Liver (tissue), 9 donors: ENCODE data around the gene ANGPT4. TPM values are rescaled to one million over a fixed set of nuclear protein-coding genes. Genes with fewer than 3 reads are reported as not detected.

Experiments
- DNase-seq: peaks from one replicate; pipeline ENCODE4 v3.0.0-alpha.2; 2017; ENCODE audit warnings: low spot score
- H3K27ac ChIP-seq, 2 donors: one replicate each; pipeline ENCODE4 v1.7.0; 2013; ENCODE audit warnings: inconsistent platforms in 2 of 2, low read length in 2 of 2, control low read depth in 1 of 2, low read depth in 1 of 2, mild to moderate bottlenecking in 1 of 2
- H3K27me3 ChIP-seq, 4 donors: one replicate each; pipeline versions ENCODE4 v1.6.1 to v1.7.0; 2013; ENCODE audit warnings: low read length in 3 of 4, inconsistent platforms in 1 of 4, mild to moderate bottlenecking in 1 of 4, moderate library complexity in 1 of 4; ENCODE audit not compliant: control insufficient read depth in 4 of 4, insufficient read depth in 4 of 4
- H3K36me3 ChIP-seq, 4 donors: one replicate each; pipeline versions ENCODE4 v1.6.1 to v1.7.0; 2013; ENCODE audit warnings: low read length in 3 of 4, mild to moderate bottlenecking in 3 of 4, low read depth in 1 of 4, moderate library complexity in 1 of 4; ENCODE audit not compliant: control insufficient read depth in 4 of 4, insufficient read depth in 3 of 4
- H3K4me1 ChIP-seq, 4 donors: one replicate each; pipeline versions ENCODE4 v1.6.1 to v1.7.0; 2013; ENCODE audit warnings: low read length in 3 of 4, mild to moderate bottlenecking in 3 of 4, moderate library complexity in 1 of 4; ENCODE audit not compliant: control insufficient read depth in 4 of 4, insufficient read depth in 4 of 4
- H3K4me3 ChIP-seq, 3 donors: one replicate each; pipeline versions ENCODE4 v1.6.1 to v1.7.0; 2013; ENCODE audit warnings: low read length in 3 of 3, control low read depth in 1 of 3, low read depth in 1 of 3, mild to moderate bottlenecking in 1 of 3
- H3K9ac ChIP-seq, 2 donors: one replicate each; pipeline ENCODE4 v1.7.0; 2013; ENCODE audit warnings: low read length in 2 of 2, mild to moderate bottlenecking in 2 of 2, moderate library complexity in 2 of 2, control low read depth in 1 of 2, low read depth in 1 of 2
- H3K9me3 ChIP-seq, 4 donors: one replicate each; pipeline versions ENCODE4 v1.6.1 to v1.7.0; 2013; ENCODE audit warnings: low read length in 3 of 4; ENCODE audit not compliant: control insufficient read depth in 4 of 4
- CTCF ChIP-seq: fragments of 150-350 bp; IDR thresholded peaks from 2 replicates; pipeline ENCODE4 v1.5.1; 2017; ENCODE audit warnings: improper control_type of control experiment, low read depth, low read length; ENCODE audit not compliant: missing input control
- FOXA1 ChIP-seq: IDR thresholded peaks from 2 replicates; pipeline ENCODE4 v1.6.1; 2016; ENCODE audit warnings: antibody characterized with exemption
- FOXA2 ChIP-seq: IDR thresholded peaks from 2 replicates; pipeline ENCODE4 v1.6.1; 2016; ENCODE audit warnings: antibody characterized with exemption
- GABPA ChIP-seq, 2 donors: IDR thresholded peaks in 1 of 2; conservative IDR thresholded peaks in 1 of 2; 2 replicates each; pipeline ENCODE4 v1.6.1; 2016; ENCODE audit warnings: antibody characterized with exemption in 2 of 2, mild to moderate bottlenecking in 1 of 2, moderate library complexity in 1 of 2
- HNF4G ChIP-seq: IDR thresholded peaks from 2 replicates; pipeline ENCODE4 v1.6.1; 2016; ENCODE audit warnings: antibody characterized with exemption
- JUND ChIP-seq, 2 donors: IDR thresholded peaks; 2 replicates each; pipeline ENCODE4 v1.6.1; 2016; ENCODE audit warnings: antibody characterized with exemption in 2 of 2
- MAX ChIP-seq: IDR thresholded peaks from 2 replicates; pipeline ENCODE4 v1.6.1; 2016; ENCODE audit warnings: antibody characterized with exemption
- NR2F2 ChIP-seq: IDR thresholded peaks from 2 replicates; pipeline ENCODE4 v1.6.1; 2016; ENCODE audit warnings: antibody characterized with exemption
- RAD21 ChIP-seq, 2 donors: IDR thresholded peaks; 2 replicates each; pipeline ENCODE4 v1.6.1; 2016; ENCODE audit warnings: antibody characterized with exemption in 2 of 2, mild to moderate bottlenecking in 2 of 2
- REST ChIP-seq: IDR thresholded peaks from 2 replicates; pipeline ENCODE4 v1.6.1; 2016; ENCODE audit warnings: antibody characterized with exemption, mild to moderate bottlenecking
- RXRA ChIP-seq, 2 donors: IDR thresholded peaks; 2 replicates each; pipeline ENCODE4 v1.6.1; 2017 to 2018; ENCODE audit warnings: antibody characterized with exemption in 2 of 2, mild to moderate bottlenecking in 1 of 2
- SP1 ChIP-seq: IDR thresholded peaks from 2 replicates; pipeline ENCODE4 v1.6.1; 2018; ENCODE audit warnings: antibody characterized with exemption, mild to moderate bottlenecking
- TAF1 ChIP-seq: conservative IDR thresholded peaks from 2 replicates; pipeline ENCODE4 v1.6.1; 2016; ENCODE audit warnings: antibody characterized with exemption, mild to moderate bottlenecking
- YY1 ChIP-seq: IDR thresholded peaks from 2 replicates; pipeline ENCODE4 v1.6.1; 2016; ENCODE audit warnings: antibody characterized with exemption, mild to moderate bottlenecking
- ZBTB33 ChIP-seq: IDR thresholded peaks from 2 replicates; pipeline ENCODE4 v1.6.1; 2016; ENCODE audit warnings: antibody characterized with exemption
- WGBS: extraction: QIAGEN DNeasy Blood & Tissue Kit; methylation state at CpG from one replicate; pipeline ENCODE4 v1.1.7; 2013; 5-methylcytosine and 5-hydroxymethylcytosine counted together
- polyA plus RNA-seq, 2 donors: library from polyadenylated mRNA; stranded (reverse) in 1 of 2; unstranded in 1 of 2; fragments of 200-250 nt in 1 of 2; fragments of >200 nt in 1 of 2; fragmentation: Nextera tagmentation in 1 of 2; extraction: Ambion mirVana in 1 of 2; gene quantifications; one replicate each; pipeline versions ENCODE4 v1.2.1 to v1.2.3, GENCODE V29; 2013 to 2015
- total RNA-seq, 2 donors: library from RNA; depleted of rRNA; stranded (reverse); fragments of >200 nt; gene quantifications; one replicate each; pipeline ENCODE4 v1.2.3, GENCODE V29; 2014
- donor health status: healthy.
- donor health status: healthy.
- donor health status: healthy.
- donor health status: healthy.
- donor health status: healthy.

The ANGPT4 gene
- total and polyA plus RNA-seq, 4 donors = 0.05 to 0.13 (median 0.08) TPM

- Histone ChIP-seq H3K9me3 (no peaks in the 10 kb centered on the region), H3K4me1 (peaks cover 4 to 19% (median 10%) of the 10 kb centered on the region in 4 donors), H3K36me3 (no peaks in the 10 kb centered on the region), H3K4me3 (peak overlapping the region; percentile 56 to 77 (median 61)), H3K9ac (peak overlapping the region in 1 of 2 donors; percentile 39), H3K27ac (peak overlapping the region; percentile 23 to 60), H3K27me3 (no peaks in the 10 kb centered on the region)
- DNase-seq = no peak
- TF ChIP-seq NR2F2 (peak; percentile 78), TAF1 (no peak), RAD21 (IDR thresholded peaks at IDR 0.05) (peak in 1 of 2 donors; percentile 20)
- 10% methylated on average over 4 of the region's 4 CpGs for WGBS
Observed at GRCh38 chr20:833121-833449, 83.0 kb downstream of the ANGPT4 start.

- WGBS = 97% methylated on average over 3 of the region's 3 CpGs
- peaks cover 4 to 19% (median 10%) of the 10 kb centered on the region in 4 donors for H3K4me1 ChIP-seq
- no peaks in the 10 kb centered on the region for H3K27me3 ChIP-seq
- H3K27ac ChIP-seq = no peak overlapping the region
- TF ChIP-seq CTCF = no peak
- no peak for TF ChIP-seq RAD21 (IDR thresholded peaks at IDR 0.05)
- no peak for TF ChIP-seq RXRA (IDR thresholded peaks at IDR 0.05)
- no peak for TF ChIP-seq YY1
- TF ChIP-seq GABPA (IDR thresholded peaks at IDR 0.05 in 1 of 2, conservative IDR thresholded peaks at IDR 0.05 in 1 of 2) = no peak
- TF ChIP-seq TAF1 = no peak
- no peak for TF ChIP-seq JUND (IDR thresholded peaks at IDR 0.05)
- TF ChIP-seq MAX = no peak
- no peak for TF ChIP-seq NR2F2
- no peak for TF ChIP-seq REST
- no peak for TF ChIP-seq SP1
- no peak for TF ChIP-seq FOXA2
- TF ChIP-seq ZBTB33 = no peak
- TF ChIP-seq HNF4G = no peak
- no peak for TF ChIP-seq FOXA1
- H3K4me3 ChIP-seq = no peak overlapping the region
- H3K9me3 ChIP-seq = no peaks in the 10 kb centered on the region
- H3K36me3 ChIP-seq = no peaks in the 10 kb centered on the region
- H3K9ac ChIP-seq = no peak overlapping the region
- no peak for DNase-seq
Observed at GRCh38 chr20:831956-832355, 84.2 kb downstream of the ANGPT4 start.
